HEK293 (cell line): Measurements from ENCODE around the gene MAP1B.
A peak's percentile ranks its signal among the peaks of the same experiment; 100 is the strongest.

ENCODE experiments used
- CTCF ChIA-PET: fragments of 350-600 bp; formaldehyde crosslinking; extraction: SDS; loops from one replicate; lab custom pipeline; 2021; ENCODE audit warnings: antibody characterized with exemption; lab: Yijun Ruan, JAX
- POLR2A ChIA-PET: fragments of 300-600 bp; formaldehyde crosslinking; extraction: SDS; loops from one replicate; lab custom pipeline; 2020; ENCODE audit warnings: antibody characterized with exemption, inconsistent platforms; lab: Yijun Ruan, JAX
- H3K27ac ChIP-seq: fragments of 200-500 bp; sonication (Bioruptor generic); 2 replicates; pipeline ENCODE4 v1.5.1; 2014; ENCODE audit warnings: low read depth, low read length, control low read depth, inconsistent platforms; ENCODE audit errors: extremely low read depth
- H3K36me3 ChIP-seq, 2 experiments: fragments of 200-500 bp in 1 of 2; sonication (Bioruptor generic) in 1 of 2; 1 replicate in 1 of 2; 2 replicates in 1 of 2; pipeline ENCODE4 v1.5.1; 2014 to 2017; ENCODE audit warnings: inconsistent platforms in 2 of 2, low read length in 2 of 2; ENCODE audit not compliant: control insufficient read depth in 2 of 2, insufficient read depth in 1 of 2
- H3K4me1 ChIP-seq: fragments of 200-500 bp; sonication (Bioruptor generic); 2 replicates; pipeline ENCODE4 v1.5.1; 2014; ENCODE audit warnings: mild to moderate bottlenecking, low read length, inconsistent platforms; ENCODE audit not compliant: control insufficient read depth, insufficient read depth
- H3K4me3 ChIP-seq: 2 replicates; pipeline ENCODE4 v1.5.1; 2011; ENCODE audit warnings: low read depth, mild to moderate bottlenecking, control low read depth, low read length, moderate library complexity
- H3K9me3 ChIP-seq: fragments of 200-500 bp; sonication (Bioruptor generic); 2 replicates; pipeline ENCODE4 v1.5.1; 2014; ENCODE audit warnings: low read depth, low read length, inconsistent platforms; ENCODE audit not compliant: control insufficient read depth, insufficient read depth
- EGR2 ChIP-seq: fragments of 450-650 bp; formaldehyde crosslinking; IDR thresholded peaks from 2 replicates; pipeline ENCODE4 v1.5.1; 2016; ENCODE audit warnings: low read depth, missing biosample characterization, missing genetic modification characterization
- GLI2 ChIP-seq: fragments of 450-650 bp; formaldehyde crosslinking; IDR thresholded peaks from 2 replicates; pipeline ENCODE4; 2017; ENCODE audit warnings: missing biosample characterization, missing genetic modification characterization, low read depth, borderline replicate concordance
- IKZF3 ChIP-seq: fragments of 450-650 bp; IDR thresholded peaks from 2 replicates; pipeline ENCODE4 v1.5.0; 2018; ENCODE audit warnings: missing biosample characterization, mild to moderate bottlenecking, missing genetic modification characterization, moderate library complexity
- OSR2 ChIP-seq: fragments of 450-650 bp; formaldehyde crosslinking; IDR thresholded peaks from 2 replicates; pipeline ENCODE4 v1.5.1; 2016; ENCODE audit warnings: missing biosample characterization, missing genetic modification characterization
- PRDM1 ChIP-seq: fragments of 450-650 bp; formaldehyde crosslinking; IDR thresholded peaks from 2 replicates; pipeline ENCODE4; 2016; ENCODE audit warnings: missing biosample characterization, missing genetic modification characterization
- WT1 ChIP-seq: fragments of 450-650 bp; formaldehyde crosslinking; IDR thresholded peaks from 2 replicates; pipeline ENCODE4 v1.5.1; 2016; ENCODE audit warnings: missing biosample characterization, missing genetic modification characterization
- ZBTB1 ChIP-seq: fragments of 450-650 bp; formaldehyde crosslinking; IDR thresholded peaks from 2 replicates; pipeline ENCODE4 v1.5.1; 2016; ENCODE audit warnings: missing biosample characterization, missing genetic modification characterization
- ZEB2 ChIP-seq: fragments of 450-650 bp; formaldehyde crosslinking; IDR thresholded peaks from 2 replicates; pipeline ENCODE4 v1.5.1; 2016; ENCODE audit warnings: missing biosample characterization, missing genetic modification characterization
- ZNF169 ChIP-seq: fragments of 450-650 bp; formaldehyde crosslinking; IDR thresholded peaks from 2 replicates; pipeline ENCODE4 v1.5.1; 2016; ENCODE audit warnings: missing biosample characterization, missing genetic modification characterization
- ZNF366 ChIP-seq: fragments of 450-650 bp; formaldehyde crosslinking; conservative IDR thresholded peaks from 2 replicates; pipeline ENCODE4 v1.5.1; 2016; ENCODE audit warnings: missing biosample characterization, missing genetic modification characterization
- ZNF560 ChIP-seq: fragments of 450-650 bp; formaldehyde crosslinking; IDR thresholded peaks from 2 replicates; pipeline ENCODE4 v1.5.1; 2017; ENCODE audit warnings: missing biosample characterization, missing genetic modification characterization, borderline replicate concordance
- ZNF768 ChIP-seq: fragments of 450-650 bp; formaldehyde crosslinking; IDR thresholded peaks from 2 replicates; pipeline ENCODE4 v1.5.1; 2018; ENCODE audit warnings: missing biosample characterization, mild to moderate bottlenecking, missing genetic modification characterization
- ZNF776 ChIP-seq: fragments of 450-650 bp; formaldehyde crosslinking; IDR thresholded peaks from 2 replicates; pipeline ENCODE4 v1.5.0; 2017; ENCODE audit warnings: missing biosample characterization, missing genetic modification characterization, borderline replicate concordance
- ZNF785 ChIP-seq: fragments of 450-650 bp; formaldehyde crosslinking; IDR thresholded peaks from 2 replicates; pipeline ENCODE4 v1.5.1; 2016; ENCODE audit warnings: missing biosample characterization, missing genetic modification characterization
- ZNF843 ChIP-seq: fragments of 450-650 bp; formaldehyde crosslinking; IDR thresholded peaks from 2 replicates; pipeline ENCODE4 v1.5.1; 2016; ENCODE audit warnings: missing biosample characterization, missing genetic modification characterization
- TF ChIP-seq, protein P1 (sequence below): fragments of 450-650 bp; formaldehyde crosslinking; IDR thresholded peaks from 2 replicates; pipeline ENCODE4 v1.5.1; 2017; ENCODE audit warnings: missing biosample characterization, missing genetic modification characterization
- TF ChIP-seq, protein P2 (sequence below): fragments of 450-650 bp; formaldehyde crosslinking; IDR thresholded peaks from 2 replicates; pipeline ENCODE4 v1.5.1; 2016; ENCODE audit warnings: missing biosample characterization, missing genetic modification characterization
- TF ChIP-seq, protein P3 (sequence below): fragments of 450-650 bp; formaldehyde crosslinking; IDR thresholded peaks from 2 replicates; pipeline ENCODE4 v1.5.1; 2016; ENCODE audit warnings: missing biosample characterization, missing genetic modification characterization
- TF ChIP-seq, protein P4 (sequence below): fragments of 450-650 bp; formaldehyde crosslinking; IDR thresholded peaks from 2 replicates; pipeline ENCODE4 v1.5.1; 2017; ENCODE audit warnings: missing biosample characterization, missing genetic modification characterization

Gene MAP1B

DNA sequence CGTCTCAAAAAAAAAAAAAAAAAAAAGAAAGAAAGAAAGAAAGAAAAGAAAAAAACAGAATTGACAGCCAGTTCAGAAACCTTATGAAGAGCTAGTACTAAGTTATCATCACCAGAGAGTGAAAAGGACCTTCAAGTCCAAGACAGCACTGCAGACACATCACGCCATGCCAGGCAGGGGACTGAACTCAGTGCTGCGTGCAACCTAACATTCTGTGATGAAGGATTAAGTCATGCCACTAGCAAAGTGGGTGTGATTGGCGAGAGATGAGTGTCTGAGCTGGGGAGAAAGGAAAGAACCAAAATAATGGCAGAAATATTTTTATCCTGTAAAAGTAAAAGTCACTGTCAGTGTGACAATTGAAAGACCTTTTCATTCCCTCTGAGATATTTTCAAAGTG lies 54.7 kb downstream of the MAP1B start:
- ChIA-PET POLR2A (no interaction called here), CTCF (no interaction called here)
- peak; percentile 38 for TF ChIP-seq PRDM1 (tag by site-specific recombination)
- TF ChIP-seq, protein P1, sequence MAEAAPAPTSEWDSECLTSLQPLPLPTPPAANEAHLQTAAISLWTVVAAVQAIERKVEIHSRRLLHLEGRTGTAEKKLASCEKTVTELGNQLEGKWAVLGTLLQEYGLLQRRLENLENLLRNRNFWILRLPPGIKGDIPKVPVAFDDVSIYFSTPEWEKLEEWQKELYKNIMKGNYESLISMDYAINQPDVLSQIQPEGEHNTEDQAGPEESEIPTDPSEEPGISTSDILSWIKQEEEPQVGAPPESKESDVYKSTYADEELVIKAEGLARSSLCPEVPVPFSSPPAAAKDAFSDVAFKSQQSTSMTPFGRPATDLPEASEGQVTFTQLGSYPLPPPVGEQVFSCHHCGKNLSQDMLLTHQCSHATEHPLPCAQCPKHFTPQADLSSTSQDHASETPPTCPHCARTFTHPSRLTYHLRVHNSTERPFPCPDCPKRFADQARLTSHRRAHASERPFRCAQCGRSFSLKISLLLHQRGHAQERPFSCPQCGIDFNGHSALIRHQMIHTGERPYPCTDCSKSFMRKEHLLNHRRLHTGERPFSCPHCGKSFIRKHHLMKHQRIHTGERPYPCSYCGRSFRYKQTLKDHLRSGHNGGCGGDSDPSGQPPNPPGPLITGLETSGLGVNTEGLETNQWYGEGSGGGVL (tag by site-specific recombination) = no peak
- H3K4me1 ChIP-seq = peaks cover 16% of the 10 kb centered on the region
- no peaks in the 10 kb centered on the region for H3K9me3 ChIP-seq
- no peak overlapping the region for H3K27ac ChIP-seq
- H3K4me3 ChIP-seq = no peak overlapping the region
- H3K36me3 ChIP-seq = no peaks in the 10 kb centered on the region

DNA sequence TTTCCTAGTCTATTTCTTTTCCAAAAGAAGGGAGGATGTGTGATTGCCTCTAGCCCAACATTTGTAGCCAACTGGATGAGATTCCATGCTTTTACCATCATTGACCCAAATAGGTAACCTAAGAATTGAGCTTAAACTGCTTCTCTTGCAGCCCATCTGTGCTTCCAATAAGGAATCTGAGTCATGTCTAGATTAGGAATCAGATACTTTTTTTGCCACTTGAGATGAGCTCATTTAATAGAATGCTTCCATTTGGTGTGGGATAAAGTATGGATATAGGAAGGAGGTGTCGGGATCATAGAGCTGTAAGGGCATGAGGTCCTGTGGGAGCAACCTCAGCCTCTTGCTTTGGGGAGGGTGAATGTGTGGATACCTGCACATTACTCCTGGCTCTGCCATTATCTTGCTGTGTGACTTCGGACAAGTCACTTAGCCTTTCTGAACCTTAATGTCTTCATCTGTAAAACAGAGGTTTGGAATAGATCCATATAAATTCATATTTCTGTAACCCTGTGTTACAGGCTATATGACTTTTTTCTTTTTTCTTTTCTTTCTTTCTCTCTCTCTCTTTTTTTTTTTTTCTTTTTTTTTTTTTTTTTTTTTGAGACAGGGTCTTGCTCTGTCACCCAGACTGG lies 56.2 kb downstream of the MAP1B start:
- peaks cover 18% of the 10 kb centered on the region for H3K4me1 ChIP-seq
- TF ChIP-seq OSR2 (tag by site-specific recombination) (0 out of 2 replicates have a peak, but pooled peaks have one; percentile 36), ZNF768 (tag by site-specific recombination) (0 out of 2 replicates have a peak, but pooled peaks have one; percentile 41), ZNF169 (tag by site-specific recombination) (no peak), ZEB2 (tag by site-specific recombination) (peak; percentile 39; the same call in 1 of the 2 replicates), ZNF776 (tag by site-specific recombination) (no peak), ZNF785 (tag by site-specific recombination) (no peak)
- TF ChIP-seq, protein P1 (tag by site-specific recombination) = no peak
- TF ChIP-seq, protein P2, sequence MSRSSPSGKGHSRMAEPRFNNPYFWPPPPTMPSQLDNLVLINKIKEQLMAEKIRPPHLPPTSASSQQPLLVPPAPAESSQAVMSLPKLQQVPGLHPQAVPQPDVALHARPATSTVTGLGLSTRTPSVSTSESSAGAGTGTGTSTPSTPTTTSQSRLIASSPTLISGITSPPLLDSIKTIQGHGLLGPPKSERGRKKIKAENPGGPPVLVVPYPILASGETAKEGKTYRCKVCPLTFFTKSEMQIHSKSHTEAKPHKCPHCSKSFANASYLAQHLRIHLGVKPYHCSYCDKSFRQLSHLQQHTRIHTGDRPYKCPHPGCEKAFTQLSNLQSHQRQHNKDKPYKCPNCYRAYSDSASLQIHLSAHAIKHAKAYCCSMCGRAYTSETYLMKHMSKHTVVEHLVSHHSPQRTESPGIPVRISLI (tag by site-specific recombination) = peak; percentile 22; the same call in 1 of the 2 replicates
- no peaks in the 10 kb centered on the region for H3K9me3 ChIP-seq
- H3K27ac ChIP-seq = no peak overlapping the region
- no peaks in the 10 kb centered on the region for H3K36me3 ChIP-seq
- no peak overlapping the region for H3K4me3 ChIP-seq
- CTCF ChIA-PET = no interaction called here
- POLR2A ChIA-PET = no interaction called here

DNA sequence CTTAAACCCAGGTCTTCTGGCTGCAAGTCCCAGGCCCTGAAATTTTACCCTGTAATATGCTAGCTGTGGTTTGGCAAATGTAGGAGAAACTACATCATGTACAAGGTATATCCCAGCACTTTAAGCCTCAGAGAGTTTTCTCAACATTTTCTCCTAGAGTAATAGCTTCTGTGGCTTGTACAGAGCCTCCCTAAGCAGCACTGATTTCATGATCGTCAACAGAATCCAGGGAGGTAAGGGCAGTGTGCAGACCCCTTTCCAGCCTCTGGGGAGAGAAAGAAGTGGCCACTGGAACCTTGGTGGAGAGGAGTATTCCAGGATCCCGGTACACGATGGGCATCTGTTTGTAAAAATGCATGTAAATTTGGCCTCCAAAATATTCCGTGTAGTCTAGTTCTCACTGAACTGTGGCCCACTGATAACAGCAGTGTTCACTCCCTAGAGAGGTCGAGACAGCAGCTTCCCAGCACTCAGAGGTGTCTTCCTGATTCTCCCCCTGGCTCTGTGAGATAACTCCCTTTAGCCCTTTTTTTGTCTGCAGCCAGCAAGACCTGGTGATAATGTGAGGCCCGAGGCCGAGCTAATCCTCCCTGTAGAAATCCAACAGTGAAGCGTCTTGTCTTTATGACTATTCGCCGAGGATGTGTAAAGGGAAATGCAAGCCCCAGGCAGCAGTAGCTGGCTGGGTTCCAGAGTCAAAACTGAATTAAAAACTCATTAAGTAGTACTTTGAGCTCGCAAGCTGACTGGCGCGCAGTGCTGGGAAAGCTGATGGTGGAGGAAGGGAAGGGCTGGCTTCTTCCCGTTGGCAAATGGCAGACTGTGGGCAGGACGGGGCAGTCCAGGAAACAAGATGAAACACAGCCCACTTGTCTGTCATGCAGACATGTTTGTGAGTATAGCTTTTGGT lies 59.0 kb downstream of the MAP1B start:
- H3K9me3 ChIP-seq = no peaks in the 10 kb centered on the region
- no peaks in the 10 kb centered on the region for H3K36me3 ChIP-seq
- peaks cover 16% of the 10 kb centered on the region for H3K4me1 ChIP-seq
- CTCF ChIA-PET = interaction anchor here (1.5 kb wide), 1 partner anchor 80 kb away, joined by 4 read pairs; no protein-coding TSS in a partner anchor
- H3K4me3 ChIP-seq = no peak overlapping the region
- POLR2A ChIA-PET = interaction anchor here (0.7 to 1.2 kb wide), 5 partner anchors 11 to 154 kb away, joined by 3 to 10 read pairs (median 3); partner anchors contain the start of genes MRPS27 and PTCD2
- H3K27ac ChIP-seq = peak overlapping the region; percentile 82
- TF ChIP-seq, protein P3, sequence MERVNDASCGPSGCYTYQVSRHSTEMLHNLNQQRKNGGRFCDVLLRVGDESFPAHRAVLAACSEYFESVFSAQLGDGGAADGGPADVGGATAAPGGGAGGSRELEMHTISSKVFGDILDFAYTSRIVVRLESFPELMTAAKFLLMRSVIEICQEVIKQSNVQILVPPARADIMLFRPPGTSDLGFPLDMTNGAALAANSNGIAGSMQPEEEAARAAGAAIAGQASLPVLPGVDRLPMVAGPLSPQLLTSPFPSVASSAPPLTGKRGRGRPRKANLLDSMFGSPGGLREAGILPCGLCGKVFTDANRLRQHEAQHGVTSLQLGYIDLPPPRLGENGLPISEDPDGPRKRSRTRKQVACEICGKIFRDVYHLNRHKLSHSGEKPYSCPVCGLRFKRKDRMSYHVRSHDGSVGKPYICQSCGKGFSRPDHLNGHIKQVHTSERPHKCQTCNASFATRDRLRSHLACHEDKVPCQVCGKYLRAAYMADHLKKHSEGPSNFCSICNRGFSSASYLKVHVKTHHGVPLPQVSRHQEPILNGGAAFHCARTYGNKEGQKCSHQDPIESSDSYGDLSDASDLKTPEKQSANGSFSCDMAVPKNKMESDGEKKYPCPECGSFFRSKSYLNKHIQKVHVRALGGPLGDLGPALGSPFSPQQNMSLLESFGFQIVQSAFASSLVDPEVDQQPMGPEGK (tag by site-specific recombination) = 0 out of 2 replicates have a peak, but pooled peaks have one; percentile 25
- TF ChIP-seq ZBTB1 (no peak), WT1 (tag by site-specific recombination) (peak; percentile 93), IKZF3 (tag by site-specific recombination) (peak; percentile 78), GLI2 (tag by site-specific recombination) (no peak), ZNF366 (tag by site-specific recombination) (peak; percentile 28; the same call in 1 of the 2 replicates), ZNF843 (peak; percentile 59; the same call in 1 of the 2 replicates), ZNF785 (tag by site-specific recombination) (no peak), EGR2 (no peak), ZNF560 (tag by site-specific recombination) (no peak)
- TF ChIP-seq, protein P4, sequence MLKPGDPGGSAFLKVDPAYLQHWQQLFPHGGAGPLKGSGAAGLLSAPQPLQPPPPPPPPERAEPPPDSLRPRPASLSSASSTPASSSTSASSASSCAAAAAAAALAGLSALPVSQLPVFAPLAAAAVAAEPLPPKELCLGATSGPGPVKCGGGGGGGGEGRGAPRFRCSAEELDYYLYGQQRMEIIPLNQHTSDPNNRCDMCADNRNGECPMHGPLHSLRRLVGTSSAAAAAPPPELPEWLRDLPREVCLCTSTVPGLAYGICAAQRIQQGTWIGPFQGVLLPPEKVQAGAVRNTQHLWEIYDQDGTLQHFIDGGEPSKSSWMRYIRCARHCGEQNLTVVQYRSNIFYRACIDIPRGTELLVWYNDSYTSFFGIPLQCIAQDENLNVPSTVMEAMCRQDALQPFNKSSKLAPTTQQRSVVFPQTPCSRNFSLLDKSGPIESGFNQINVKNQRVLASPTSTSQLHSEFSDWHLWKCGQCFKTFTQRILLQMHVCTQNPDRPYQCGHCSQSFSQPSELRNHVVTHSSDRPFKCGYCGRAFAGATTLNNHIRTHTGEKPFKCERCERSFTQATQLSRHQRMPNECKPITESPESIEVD (tag by site-specific recombination) = peak; percentile 59
